Right ventricle myocardium superior (tissue), 1 donor: ENCODE measurements around the gene CMTR1. TPM values are rescaled to one million over a fixed set of nuclear protein-coding genes. Genes with fewer than 3 reads are reported as not detected.
A peak's percentile ranks its signal among the peaks of the same experiment; 100 is the strongest.

Experiments
- ATAC-seq: fragments of 200-7000 bp; cut with Tn5 transposase; one replicate; pipeline ENCODE4 v1.9.1; 2020; ENCODE audit warnings: mild to moderate bottlenecking; ENCODE audit not compliant: poor library complexity
- DNase-seq: peaks from one replicate; pipeline ENCODE4 v3.0.0-alpha.2; 2020
- intact Hi-C: fragments of 100-400 bp; cut with DNase I; formaldehyde crosslinking; loops from one replicate; pipeline ENCODE4 v1.11.2; 2022
- total RNA-seq: library from RNA; stranded (reverse); fragmentation: NEBNext Ultra II Directional; extraction: Animal tissue kit (Norgen Biotek cat#: 25700); gene quantifications from one replicate; pipeline ENCODE4 v1.2.1, GENCODE V29; 2021
- donor health status: DM: no; HTN: yes; CAD: no; lungs with severe emphysema.

The CMTR1 gene
- total RNA-seq, 1 donor from 2014 or later = 29.0 TPM

GRCh38 chr6:37501632-37502491 is 68.8 kb downstream of the CMTR1 start:
- no peak for DNase-seq
- ATAC-seq = no peak
- intact Hi-C loops = no loop called here

GRCh38 chr6:37502703-37503291 is 69.8 kb downstream of the CMTR1 start:
- intact Hi-C loops = no loop called here
- ATAC-seq (no peak), DNase-seq (no peak)

GRCh38 chr6:37503309-37503965 is 70.4 kb downstream of the CMTR1 start:
- ATAC-seq (no peak), DNase-seq (no peak)
- intact Hi-C loops = no loop called here

DNA sequence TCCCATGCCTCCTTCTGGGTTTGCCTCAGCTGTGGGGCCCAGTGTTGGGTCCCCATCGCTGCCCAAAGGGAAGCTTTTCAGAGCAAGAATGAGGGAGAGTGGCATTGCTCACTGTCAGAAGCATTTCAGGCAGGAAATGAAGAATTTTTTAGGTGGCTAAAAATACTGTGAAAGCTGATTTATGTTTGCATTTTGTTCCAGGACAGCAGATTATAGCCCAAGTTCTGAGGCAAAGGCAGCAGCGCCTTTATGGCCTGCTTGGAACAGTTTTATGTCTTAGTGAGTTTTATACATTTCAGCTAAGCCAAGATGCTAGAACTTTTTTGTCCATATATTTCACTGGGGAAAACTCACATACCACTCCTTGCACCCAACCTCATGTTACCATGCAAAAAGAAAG is 71.0 kb downstream of the CMTR1 start:
- intact Hi-C loops = no loop called here
- DNase-seq (no peak), ATAC-seq (no peak)

- ATAC-seq (no peak), DNase-seq (no peak)
- intact Hi-C loops = no loop called here
These were observed 73.5 kb downstream of the CMTR1 start for GRCh38 chr6:37506479-37506878.

DNA sequence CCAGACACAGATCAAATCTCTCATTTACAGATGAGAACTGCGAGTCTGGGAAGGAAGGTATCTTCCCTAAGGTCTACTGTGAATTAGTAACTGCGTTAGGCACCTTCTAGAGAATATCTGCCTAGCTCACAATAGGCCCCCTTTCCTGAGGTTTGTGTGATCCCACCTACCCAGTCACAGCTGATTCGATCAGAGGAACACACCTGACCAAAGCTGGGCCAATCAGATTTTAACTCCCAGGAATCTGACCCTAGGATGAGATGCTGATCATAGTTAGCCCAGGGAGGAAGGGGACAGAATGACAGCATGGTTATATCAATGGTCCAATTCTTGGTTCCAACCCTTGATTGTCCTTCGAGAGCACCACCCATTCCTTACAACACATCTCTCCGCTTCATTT is 74.1 kb downstream of the CMTR1 start:
- intact Hi-C loops = no loop called here
- ATAC-seq = no peak
- no peak for DNase-seq

DNA sequence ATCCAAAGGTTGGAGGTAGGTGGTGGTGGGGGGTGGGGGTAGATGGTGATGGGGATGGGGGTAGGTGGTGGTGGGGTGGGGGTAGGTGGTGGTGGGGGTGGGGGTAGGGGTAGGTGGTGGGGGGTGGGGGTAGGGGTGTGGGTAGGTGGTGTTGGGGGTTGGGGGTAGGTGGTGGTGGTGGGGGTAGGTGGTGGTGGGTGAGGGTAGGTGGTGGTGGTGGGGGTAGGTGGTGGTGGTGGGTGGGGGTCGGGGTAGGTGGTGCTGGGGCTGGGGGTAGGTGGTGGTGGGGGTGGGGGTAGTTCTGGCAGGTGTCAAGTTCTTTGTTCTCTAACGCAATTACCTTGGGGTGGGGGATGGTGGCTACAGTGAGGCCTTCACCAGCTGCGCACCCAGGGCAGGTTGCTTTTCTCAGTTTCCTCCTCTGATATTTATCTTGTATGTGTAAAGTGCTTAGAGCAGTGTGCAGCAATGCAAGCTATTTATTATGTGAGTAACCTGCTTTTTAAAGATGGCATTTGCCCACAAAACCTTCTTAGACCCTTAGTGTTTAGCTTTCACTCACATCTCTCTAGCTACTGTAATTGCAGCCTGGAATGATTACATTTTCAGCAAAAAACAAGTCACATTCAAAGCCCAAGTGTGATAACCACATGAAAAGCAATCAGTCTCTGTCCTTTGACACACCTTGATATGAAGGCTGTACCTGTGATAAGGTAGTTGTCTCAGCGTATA is 74.8 kb downstream of the CMTR1 start:
- intact Hi-C loops = no loop called here
- ATAC-seq (no peak), DNase-seq (no peak)

GRCh38 chr6:37511201-37511600 is 78.2 kb downstream of the CMTR1 start:
- DNase-seq (no peak), ATAC-seq (no peak)
- intact Hi-C loops = no loop called here

GRCh38 chr6:37511910-37512399 is 78.9 kb downstream of the CMTR1 start:
- ATAC-seq = no peak

DNA sequence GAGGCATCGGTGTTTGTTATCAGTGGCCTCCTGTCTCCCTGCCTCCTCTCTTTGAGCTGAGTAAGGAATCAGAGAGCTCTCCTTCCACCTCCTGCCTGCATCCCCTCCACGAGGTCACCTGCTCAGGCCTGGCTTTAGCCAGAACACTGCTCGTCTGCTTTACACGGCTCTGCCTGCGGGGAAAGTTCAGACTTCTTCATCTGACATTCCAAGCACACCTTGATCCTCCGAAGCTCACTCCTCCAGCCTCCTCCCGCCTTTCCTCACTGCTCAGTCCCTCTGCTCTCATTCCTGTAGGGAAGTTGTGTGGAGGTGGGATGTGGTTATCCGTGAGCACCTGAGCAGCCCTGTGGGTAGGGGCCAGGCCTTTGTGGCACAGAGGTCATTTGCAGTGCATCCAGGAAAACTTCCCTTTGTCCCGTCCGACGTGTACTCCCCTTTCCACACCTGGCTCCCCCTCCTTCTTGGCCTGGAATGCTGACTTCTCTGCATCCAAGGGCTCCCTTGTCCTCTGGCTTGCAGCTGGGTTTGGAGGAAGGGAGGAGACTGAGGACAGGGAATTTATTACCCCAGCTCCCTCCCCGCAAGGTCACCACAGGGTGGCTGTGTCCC is 79.5 kb downstream of the CMTR1 start:
- ATAC-seq (no peak), DNase-seq (no peak)
- intact Hi-C loops = no loop called here

More at GRCh38 chr6:37511910-37512399, 78.9 kb downstream of the CMTR1 start:
- intact Hi-C loops = no loop called here
- DNase-seq = no peak

DNA sequence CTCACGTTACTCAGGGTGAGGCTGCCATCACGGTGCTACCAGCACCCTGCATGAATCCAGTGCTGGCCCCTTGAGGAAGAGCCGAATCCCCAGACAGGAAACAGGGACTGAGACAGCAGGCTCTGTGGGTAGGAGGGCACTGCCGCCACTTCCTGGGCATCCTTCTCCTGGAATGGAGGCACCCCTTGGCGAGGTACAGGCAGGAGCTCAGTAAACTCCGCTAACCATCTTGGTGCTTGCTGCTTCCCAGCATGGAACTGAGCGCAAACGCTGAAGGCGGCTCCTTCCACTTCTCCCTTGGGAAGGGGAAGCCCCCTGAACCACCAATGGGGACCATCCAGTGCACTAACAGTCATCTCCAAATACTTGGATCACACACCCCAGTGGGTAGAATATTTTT is 80.1 kb downstream of the CMTR1 start:
- ATAC-seq = no peak
- intact Hi-C loops = no loop called here
- no peak for DNase-seq

- intact Hi-C loops = no loop called here
- no peak for ATAC-seq
These were observed 80.6 kb downstream of the CMTR1 start for GRCh38 chr6:37513576-37513975.

DNA sequence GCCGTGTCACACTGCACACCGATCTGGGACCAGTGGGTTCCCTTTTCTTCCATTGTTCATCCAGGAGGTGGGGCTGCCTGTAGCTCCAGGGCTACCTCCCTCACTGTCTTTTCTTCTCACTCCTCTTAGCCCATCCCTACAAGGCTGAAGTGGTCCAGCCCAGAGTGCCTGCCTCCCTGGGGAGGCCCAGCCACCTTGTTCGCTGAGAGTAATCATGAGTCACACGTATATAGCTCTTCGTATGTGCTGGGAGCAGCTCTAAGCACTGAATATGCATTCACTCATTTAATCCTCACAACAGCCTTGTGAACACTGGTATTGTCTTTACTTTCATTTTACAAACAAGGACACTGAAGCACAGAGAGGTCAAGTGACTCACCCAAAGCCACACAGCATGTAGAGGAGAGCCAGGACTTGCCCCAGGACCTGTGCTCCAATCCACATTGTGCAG is 81.3 kb downstream of the CMTR1 start:
- intact Hi-C loops = no loop called here
- DNase-seq (no peak), ATAC-seq (no peak)

More at GRCh38 chr6:37513576-37513975, 80.6 kb downstream of the CMTR1 start:
- no peak for DNase-seq

GRCh38 chr6:37514837-37515236 is 81.8 kb downstream of the CMTR1 start:
- intact Hi-C loops = no loop called here
- no peak for DNase-seq
- no peak for ATAC-seq

GRCh38 chr6:37515712-37516075 is 82.7 kb downstream of the CMTR1 start:
- intact Hi-C loops = no loop called here
- ATAC-seq (no peak), DNase-seq (no peak)

DNA sequence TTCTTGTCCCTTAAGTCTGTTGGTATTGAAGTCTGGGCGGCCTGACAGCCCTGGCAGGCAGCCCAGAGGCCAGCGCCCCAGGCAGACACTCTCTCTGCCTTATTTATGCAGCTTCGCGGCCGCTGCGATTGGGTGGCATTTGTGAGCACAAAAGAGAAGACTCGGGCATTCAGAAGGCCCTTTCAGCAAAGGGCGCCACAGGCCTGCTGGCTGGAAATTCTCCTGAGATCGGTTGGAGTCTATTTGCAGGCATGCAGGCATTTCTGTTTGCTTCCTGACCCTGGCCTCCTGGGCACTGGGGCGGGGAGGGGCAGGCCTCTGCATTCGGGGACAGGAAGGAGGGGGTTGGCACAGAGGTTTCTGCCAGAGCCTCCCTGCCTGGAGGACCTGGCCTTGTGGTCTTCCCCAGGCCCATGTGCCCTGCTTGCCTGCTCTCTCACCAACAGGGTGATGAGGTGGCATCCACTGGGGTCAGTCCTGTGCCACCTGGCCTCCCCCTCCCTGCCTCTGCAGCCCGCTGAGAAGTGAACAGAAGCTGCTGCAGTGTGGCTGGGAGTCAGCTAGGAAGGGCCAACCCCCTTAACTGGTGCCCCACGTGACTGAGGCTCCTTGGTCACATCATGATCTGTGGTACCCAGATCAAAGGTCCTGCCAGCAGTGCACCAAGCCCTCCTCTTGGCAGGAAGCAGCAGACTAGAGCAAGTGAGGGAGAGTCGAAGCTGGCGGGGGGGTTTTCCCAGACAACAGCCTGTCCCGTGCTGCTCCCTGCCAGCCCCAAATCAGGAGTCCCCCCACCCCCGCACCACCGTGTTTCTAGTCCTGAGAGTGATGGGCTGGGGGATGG is 83.3 kb downstream of the CMTR1 start:
- ATAC-seq (peak; percentile 83), DNase-seq (peak; percentile 68)
- intact Hi-C loops = no loop called here

DNA sequence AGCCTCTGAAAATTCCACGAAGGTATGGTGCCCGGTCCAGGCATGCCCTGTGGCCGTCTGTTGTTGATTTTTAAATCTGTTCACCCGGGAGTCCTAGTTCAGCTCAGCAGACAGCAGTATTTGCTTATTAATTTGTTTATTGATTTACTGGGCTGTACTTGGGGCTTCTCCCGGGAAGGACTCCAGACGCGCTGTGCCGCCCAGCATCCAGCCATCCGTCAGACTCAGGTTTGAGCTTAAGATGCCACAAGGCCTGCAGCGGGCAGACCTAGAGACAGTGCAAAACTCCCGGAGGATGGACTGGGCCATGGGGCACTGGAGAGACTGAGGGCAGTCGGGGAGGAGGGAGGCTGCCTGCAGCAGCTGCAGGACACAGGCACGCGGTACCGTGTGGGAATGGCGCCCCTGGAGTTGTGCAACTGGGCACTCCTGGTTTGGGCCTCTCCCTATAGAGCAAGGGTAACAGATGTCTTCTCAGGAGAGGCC is 83.9 kb downstream of the CMTR1 start:
- no peak for ATAC-seq
- no peak for DNase-seq
- intact Hi-C loops = no loop called here

DNA sequence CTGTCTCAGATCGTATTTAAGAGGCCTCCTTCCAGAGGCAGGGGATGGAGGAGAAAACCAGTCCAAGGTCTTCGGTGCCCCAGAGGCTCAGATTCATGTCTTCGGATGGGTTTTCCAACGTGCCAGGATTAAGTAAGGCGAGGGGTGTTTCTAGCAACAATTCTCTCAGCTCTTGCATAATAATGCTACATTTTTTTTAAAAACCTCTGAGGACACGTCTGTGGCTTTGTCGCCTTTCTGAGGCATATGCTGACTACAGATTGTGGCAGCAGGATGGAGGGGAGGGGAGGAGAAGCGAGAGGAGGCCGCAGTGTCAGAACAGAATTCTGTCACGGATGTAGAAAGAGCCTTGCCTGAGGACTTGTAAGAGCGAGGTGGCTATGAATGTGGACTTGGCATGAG is 84.4 kb downstream of the CMTR1 start:
- DNase-seq (no peak), ATAC-seq (no peak)
- intact Hi-C loops = no loop called here
